ENCODE measurements around the gene FAM236D. TPM values are rescaled to one million over a fixed set of nuclear protein-coding genes. Genes with fewer than 3 reads are reported as not detected.
"Not testable (repeated sequence)": the region's sequence is repeated elsewhere in the genome, so short reads cannot be mapped to it uniquely, and the experiment has no call there.

Gene FAM236D
- total and polyA plus RNA-seq, 2 donors (not counting 1 experiment from before 2014, with no cell fraction given) = not detected

GRCh38 chrX:72782560-72782959 is 25.4 kb downstream of the FAM236D start, which contains the start of gene FAM236B:
TSS of gene FAM236B (minus strand) at chrX:72782660. CDS start at chrX:72782560, 100 bp downstream.
- H3K4me1 ChIP-seq (ENCODE audit: control insufficient read depth, extremely low read depth, insufficient read depth, low read length); H3K9ac ChIP-seq (ENCODE audit: insufficient read depth, low read length); H3K27me3 ChIP-seq (ENCODE audit: control insufficient read depth, insufficient read depth, low read length); H4K20me1 ChIP-seq (ENCODE audit: control insufficient read depth, extremely low read depth, insufficient read depth, low read length); DNase-seq (ENCODE audit: low read depth in 2 of 2); H2AFZ ChIP-seq (ENCODE audit: low read length); H3K4me3 ChIP-seq (replicated peaks in 1 of 4; ENCODE audit: control extremely low read depth in 1 of 4, insufficient read depth in 1 of 4, low read depth in 3 of 4, low read length in 4 of 4); H3K4me2 ChIP-seq (ENCODE audit: extremely low read depth, insufficient read depth, low read length); H3K27ac ChIP-seq (ENCODE audit: insufficient read depth, low read length); H3K79me2 ChIP-seq (ENCODE audit: control insufficient read depth, insufficient read depth, low read length); H3K9me3 ChIP-seq (ENCODE audit: control insufficient read depth, insufficient read depth, low read depth, low read length); H3K36me3 ChIP-seq (ENCODE audit: control insufficient read depth, insufficient read depth, low read length): not testable (repeated sequence)

GRCh38 chrX:72778146-72778545 is 29.9 kb downstream of the FAM236D start:
- not testable (repeated sequence) for H3K27ac ChIP-seq (ENCODE audit: insufficient read depth, low read length); DNase-seq (ENCODE audit: low read depth in 2 of 2); H3K9me3 ChIP-seq (ENCODE audit: control insufficient read depth, insufficient read depth, low read depth, low read length); H3K27me3 ChIP-seq (ENCODE audit: control insufficient read depth, insufficient read depth, low read length); H3K4me1 ChIP-seq (ENCODE audit: control insufficient read depth, extremely low read depth, insufficient read depth, low read length); H3K9ac ChIP-seq (ENCODE audit: insufficient read depth, low read length); H3K79me2 ChIP-seq (ENCODE audit: control insufficient read depth, insufficient read depth, low read length); H3K4me3 ChIP-seq (replicated peaks in 1 of 4; ENCODE audit: control extremely low read depth in 1 of 4, insufficient read depth in 1 of 4, low read depth in 3 of 4, low read length in 4 of 4); H4K20me1 ChIP-seq (ENCODE audit: control insufficient read depth, extremely low read depth, insufficient read depth, low read length); H2AFZ ChIP-seq (ENCODE audit: low read length); H3K4me2 ChIP-seq (ENCODE audit: extremely low read depth, insufficient read depth, low read length); H3K36me3 ChIP-seq (ENCODE audit: control insufficient read depth, insufficient read depth, low read length)

GRCh38 chrX:72777467-72777790 is 30.6 kb downstream of the FAM236D start:
- not testable (repeated sequence) for H3K4me3 ChIP-seq (replicated peaks in 1 of 4; ENCODE audit: control extremely low read depth in 1 of 4, insufficient read depth in 1 of 4, low read depth in 3 of 4, low read length in 4 of 4); H3K9me3 ChIP-seq (ENCODE audit: control insufficient read depth, insufficient read depth, low read depth, low read length); H3K79me2 ChIP-seq (ENCODE audit: control insufficient read depth, insufficient read depth, low read length); H3K27me3 ChIP-seq (ENCODE audit: control insufficient read depth, insufficient read depth, low read length); H3K4me1 ChIP-seq (ENCODE audit: control insufficient read depth, extremely low read depth, insufficient read depth, low read length); H3K9ac ChIP-seq (ENCODE audit: insufficient read depth, low read length); H2AFZ ChIP-seq (ENCODE audit: low read length); H3K4me2 ChIP-seq (ENCODE audit: extremely low read depth, insufficient read depth, low read length); H3K27ac ChIP-seq (ENCODE audit: insufficient read depth, low read length); H3K36me3 ChIP-seq (ENCODE audit: control insufficient read depth, insufficient read depth, low read length); H4K20me1 ChIP-seq (ENCODE audit: control insufficient read depth, extremely low read depth, insufficient read depth, low read length); DNase-seq (ENCODE audit: low read depth in 2 of 2)

- not testable (repeated sequence) for H3K4me2 ChIP-seq (ENCODE audit: extremely low read depth, insufficient read depth, low read length); H3K4me1 ChIP-seq (ENCODE audit: control insufficient read depth, extremely low read depth, insufficient read depth, low read length); H4K20me1 ChIP-seq (ENCODE audit: control insufficient read depth, extremely low read depth, insufficient read depth, low read length); H3K9ac ChIP-seq (ENCODE audit: insufficient read depth, low read length); H3K27me3 ChIP-seq (ENCODE audit: control insufficient read depth, insufficient read depth, low read length); H3K4me3 ChIP-seq (replicated peaks in 1 of 4; ENCODE audit: control extremely low read depth in 1 of 4, insufficient read depth in 1 of 4, low read depth in 3 of 4, low read length in 4 of 4); H3K36me3 ChIP-seq (ENCODE audit: control insufficient read depth, insufficient read depth, low read length); DNase-seq (ENCODE audit: low read depth in 2 of 2); H3K79me2 ChIP-seq (ENCODE audit: control insufficient read depth, insufficient read depth, low read length); H2AFZ ChIP-seq (ENCODE audit: low read length); H3K27ac ChIP-seq (ENCODE audit: insufficient read depth, low read length); H3K9me3 ChIP-seq (ENCODE audit: control insufficient read depth, insufficient read depth, low read depth, low read length)
Measured at GRCh38 chrX:72776653-72777466, 31.1 kb downstream of the FAM236D start, which contains the start of gene DMRTC1B. TSS of gene DMRTC1B (plus strand) at chrX:72776890. CDS start at chrX:72845136, 68,246 bp downstream.

- not testable (repeated sequence) for H3K27me3 ChIP-seq (ENCODE audit: control insufficient read depth, insufficient read depth, low read length); H3K4me1 ChIP-seq (ENCODE audit: control insufficient read depth, extremely low read depth, insufficient read depth, low read length); H3K9me3 ChIP-seq (ENCODE audit: control insufficient read depth, insufficient read depth, low read depth, low read length); DNase-seq (ENCODE audit: low read depth in 2 of 2); H4K20me1 ChIP-seq (ENCODE audit: control insufficient read depth, extremely low read depth, insufficient read depth, low read length); H3K9ac ChIP-seq (ENCODE audit: insufficient read depth, low read length); H3K4me2 ChIP-seq (ENCODE audit: extremely low read depth, insufficient read depth, low read length); H3K79me2 ChIP-seq (ENCODE audit: control insufficient read depth, insufficient read depth, low read length); H3K36me3 ChIP-seq (ENCODE audit: control insufficient read depth, insufficient read depth, low read length); H3K4me3 ChIP-seq (replicated peaks in 1 of 4; ENCODE audit: control extremely low read depth in 1 of 4, insufficient read depth in 1 of 4, low read depth in 3 of 4, low read length in 4 of 4); H2AFZ ChIP-seq (ENCODE audit: low read length); H3K27ac ChIP-seq (ENCODE audit: insufficient read depth, low read length)
Measured at GRCh38 chrX:72760454-72760853, 47.6 kb downstream of the FAM236D start.

Other genes starting within 250 kb of the FAM236D start
- gene HDAC8, start 235.4 kb downstream of the FAM236D start, total RNA-seq = 22.3 and 25.9 TPM in 2 replicates
- gene HDAC8, start 235.4 kb downstream of the FAM236D start, polyA plus RNA-seq = 18.9 and 25.9 TPM in 2 replicates
- 4.4 and 9.1 TPM in 2 replicates for gene PHKA1, start 93.9 kb downstream of the FAM236D start, total RNA-seq
- gene PHKA1, start 93.9 kb downstream of the FAM236D start, polyA plus RNA-seq = 2.0 and 4.8 TPM in 2 replicates
- gene DMRTC1B, start 31.3 kb downstream of the FAM236D start, total RNA-seq = not detected in 2 replicates
- gene DMRTC1B, start 31.3 kb downstream of the FAM236D start, polyA plus RNA-seq = not detected in 2 replicates
- not detected in 2 replicates for gene FAM236B, start 25.6 kb downstream of the FAM236D start, total RNA-seq
- gene FAM236B, start 25.6 kb downstream of the FAM236D start, polyA plus RNA-seq = not detected in 2 replicates
- not detected in 2 replicates for gene FAM236C, start 104.4 kb upstream of the FAM236D start, total RNA-seq
- gene FAM236C, start 104.4 kb upstream of the FAM236D start, polyA plus RNA-seq = not detected in 2 replicates
- not detected in 2 replicates for gene FAM236A, start 130.0 kb upstream of the FAM236D start, total RNA-seq
- gene FAM236A, start 130.0 kb upstream of the FAM236D start, polyA plus RNA-seq = not detected in 2 replicates
- not detected in 2 replicates for gene DMRTC1, start 135.6 kb upstream of the FAM236D start, total RNA-seq
- not detected in 2 replicates for gene DMRTC1, start 135.6 kb upstream of the FAM236D start, polyA plus RNA-seq
- gene PABPC1L2B, start 194.7 kb upstream of the FAM236D start, total RNA-seq = not detected in 2 replicates
- not detected in 2 replicates for gene PABPC1L2B, start 194.7 kb upstream of the FAM236D start, polyA plus RNA-seq

All from fibroblast of lung (primary cell).